HG02852 (cell line): ENCODE measurements around the gene DPF1.

ENCODE experiments used
- ATAC-seq: cut with Tn5 transposase; IDR thresholded peaks from one replicate; pipeline ENCODE4 v1.9.1; 2021; ENCODE audit warnings: mild to moderate bottlenecking, moderate library complexity; ENCODE audit not compliant: unreplicated experiment

The DPF1 gene

DNA sequence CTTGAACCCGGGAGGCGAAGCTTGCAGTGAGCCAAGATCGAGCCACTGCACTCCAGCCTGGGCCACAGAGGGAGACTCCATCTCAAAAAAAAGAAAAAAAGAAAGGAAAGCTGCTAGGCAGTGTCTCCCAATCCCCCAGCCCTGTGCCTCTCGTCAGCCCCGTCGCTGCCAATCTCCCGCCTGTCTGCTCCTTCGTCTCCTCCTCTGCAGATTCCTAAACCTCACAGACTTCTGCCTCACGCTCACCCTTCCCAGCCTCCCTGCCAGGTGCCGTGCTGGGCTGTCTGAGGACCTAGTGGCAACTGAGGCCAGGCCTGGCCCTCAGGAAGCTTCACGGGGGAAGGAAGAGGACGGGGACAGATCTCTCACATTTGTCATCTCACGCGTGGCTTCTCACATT is 21.5 kb downstream of the DPF1 start:
- ATAC-seq, result no peak

GRCh38 chr19:38201731-38202130 is 22.3 kb downstream of the DPF1 start:
- no peak for ATAC-seq

DNA sequence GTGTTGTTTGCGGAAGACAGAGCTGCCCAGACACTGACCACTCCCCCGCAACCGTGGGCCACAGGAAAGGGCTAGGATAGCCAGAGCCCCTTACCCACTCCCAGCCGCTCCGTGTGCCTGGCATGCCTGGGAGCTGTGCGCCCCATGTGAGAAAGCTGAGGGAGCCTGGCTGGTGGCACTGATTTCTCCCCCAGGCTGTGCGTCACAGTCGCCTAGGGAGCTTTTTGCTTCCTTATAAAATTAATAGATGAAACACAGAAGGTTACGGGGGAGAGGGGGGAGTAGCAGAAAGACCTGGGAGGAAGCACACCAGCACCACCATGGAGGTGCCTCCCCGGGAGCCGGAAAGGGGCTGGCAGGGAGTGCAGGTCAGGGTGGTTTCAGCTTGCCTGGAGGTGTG is 24.7 kb downstream of the DPF1 start:
- ATAC-seq, result no peak

GRCh38 chr19:38197937-38198704 is 25.9 kb downstream of the DPF1 start:
- ATAC-seq, result no peak

DNA sequence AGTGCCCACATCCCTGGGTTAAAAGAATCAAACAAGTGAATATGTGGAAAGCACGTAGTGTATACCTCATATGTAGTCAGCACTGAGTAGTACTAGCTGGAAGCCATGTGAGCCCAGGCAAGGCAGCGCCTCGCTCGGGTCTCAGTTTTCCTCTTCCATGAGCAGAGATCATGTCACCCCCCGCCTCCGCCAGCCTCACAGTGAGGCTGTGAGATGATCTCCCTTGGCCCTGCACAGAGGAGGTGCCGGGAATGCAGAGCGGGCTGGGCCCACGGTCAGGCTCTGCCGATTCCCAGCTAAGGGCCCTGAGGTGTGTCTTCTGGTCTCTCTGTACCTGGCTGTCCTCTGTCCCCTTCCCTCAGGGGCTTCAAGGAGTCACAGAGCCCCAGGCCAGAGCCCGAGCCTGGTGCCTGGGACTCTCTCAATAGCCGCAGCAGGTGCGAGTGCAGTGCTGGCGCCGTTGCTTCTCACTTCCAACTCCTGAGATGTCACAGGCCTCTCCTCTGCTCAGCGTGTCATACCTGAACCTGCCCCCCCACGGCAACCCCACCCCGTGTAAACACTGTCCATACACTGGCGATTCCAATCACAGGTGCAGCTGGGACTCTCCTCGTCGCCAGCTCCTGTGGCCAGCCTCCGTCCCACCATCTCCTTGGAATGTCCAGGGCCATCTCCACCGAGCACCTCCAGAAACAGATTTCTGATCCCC is 26.9 kb downstream of the DPF1 start:
- ATAC-seq, result no peak

GRCh38 chr19:38196245-38196837 is 27.7 kb downstream of the DPF1 start:
- no peak for ATAC-seq

DNA sequence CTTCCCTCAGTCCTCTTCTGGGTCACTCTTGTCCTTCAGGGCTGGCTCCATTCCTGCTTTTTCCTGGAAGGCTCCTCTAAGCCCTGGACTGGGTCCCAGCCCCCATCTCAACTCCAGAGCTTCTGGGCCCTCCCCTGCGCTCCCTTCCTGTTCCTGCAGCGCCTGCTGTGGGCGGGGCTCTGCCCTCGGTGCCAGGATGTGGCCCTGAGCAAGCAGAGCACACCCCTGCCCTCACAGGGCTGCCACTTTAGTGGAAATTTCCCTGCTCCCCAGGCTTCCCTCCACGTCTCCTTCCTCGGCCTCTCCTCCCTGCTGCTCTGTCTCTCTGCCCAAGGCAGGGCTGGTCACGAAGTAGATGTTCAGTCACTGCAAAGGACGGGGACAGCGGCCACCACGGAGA is 28.8 kb downstream of the DPF1 start:
- ATAC-seq, result no peak

DNA sequence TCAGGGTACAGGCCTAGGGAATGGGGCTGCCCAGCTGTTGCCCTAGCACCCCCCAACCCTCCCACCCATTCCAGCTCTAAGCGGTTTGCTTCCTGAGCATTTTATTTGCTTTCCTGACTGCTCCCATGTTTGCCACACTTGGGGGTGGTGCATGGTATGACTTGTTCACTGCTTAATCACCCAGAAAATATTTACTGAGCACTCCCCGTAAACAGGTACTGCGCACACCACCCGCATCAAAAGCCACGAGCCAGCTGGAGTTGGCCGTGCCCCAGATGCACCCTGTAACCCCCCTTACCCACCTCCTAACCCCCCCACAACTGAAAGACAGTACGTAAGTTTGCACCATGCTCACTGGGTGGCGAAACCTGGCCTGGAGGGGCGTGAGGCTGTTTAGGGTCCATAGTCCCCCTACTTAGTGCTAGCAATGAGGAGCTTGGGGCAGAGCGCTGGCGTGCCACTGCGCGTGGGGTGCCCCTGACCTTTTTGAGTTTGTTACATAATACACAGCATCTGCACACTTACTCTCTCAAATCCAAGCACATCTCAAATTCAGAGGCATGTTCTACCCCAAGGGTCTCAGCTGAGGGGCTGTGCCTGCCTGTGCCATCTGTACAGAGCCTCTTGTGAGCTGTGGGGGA is 29.8 kb downstream of the DPF1 start:
- no peak for ATAC-seq

- no peak for ATAC-seq
These were observed 30.6 kb downstream of the DPF1 start for GRCh38 chr19:38193445-38193844.

DNA sequence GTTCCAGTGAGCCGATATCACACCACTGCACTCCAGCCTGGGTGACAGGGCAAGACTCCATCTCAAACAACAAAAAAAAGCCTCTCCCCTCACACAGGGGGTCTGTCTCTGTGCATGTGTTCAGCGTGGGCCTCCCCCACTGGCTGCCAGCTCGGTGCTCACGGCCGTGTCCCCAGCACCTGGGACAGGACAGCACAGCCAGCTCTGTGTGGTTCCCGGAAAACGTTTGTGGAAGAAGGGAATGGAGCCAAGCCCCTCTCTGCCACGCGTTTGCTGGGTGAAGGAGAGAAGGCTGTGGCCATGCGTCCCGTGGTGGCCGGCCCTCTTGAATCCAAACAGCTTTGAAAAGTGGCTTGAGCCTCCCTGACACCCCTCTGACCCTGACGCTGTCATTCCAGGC is 32.3 kb downstream of the DPF1 start:
- no peak for ATAC-seq

GRCh38 chr19:38190793-38191192 is 33.2 kb downstream of the DPF1 start:
- no peak for ATAC-seq

- no peak for ATAC-seq
These were observed 34.0 kb downstream of the DPF1 start for GRCh38 chr19:38190061-38190460.

- no peak for ATAC-seq
These were observed 38.5 kb downstream of the DPF1 start for GRCh38 chr19:38185562-38185961.

DNA sequence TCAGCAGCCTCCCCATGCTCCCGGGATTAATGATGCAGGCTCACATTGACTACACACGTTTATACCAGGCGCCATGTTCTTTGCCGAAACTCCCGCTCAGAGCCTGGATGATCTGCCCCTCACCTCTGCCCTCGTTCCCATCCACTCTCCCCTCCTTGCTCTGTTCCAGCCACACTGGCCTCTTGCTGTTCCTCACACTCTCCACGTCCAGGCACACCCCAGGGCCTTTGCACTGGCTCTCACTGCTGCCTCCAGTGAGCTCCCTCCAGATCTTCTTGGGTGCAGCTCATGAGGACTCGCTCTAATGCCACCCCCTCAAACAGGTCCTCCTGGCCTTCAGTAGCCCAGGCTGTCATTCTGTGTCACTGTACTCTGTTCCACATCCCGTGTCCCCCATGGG is 39.2 kb downstream of the DPF1 start:
- no peak for ATAC-seq

DNA sequence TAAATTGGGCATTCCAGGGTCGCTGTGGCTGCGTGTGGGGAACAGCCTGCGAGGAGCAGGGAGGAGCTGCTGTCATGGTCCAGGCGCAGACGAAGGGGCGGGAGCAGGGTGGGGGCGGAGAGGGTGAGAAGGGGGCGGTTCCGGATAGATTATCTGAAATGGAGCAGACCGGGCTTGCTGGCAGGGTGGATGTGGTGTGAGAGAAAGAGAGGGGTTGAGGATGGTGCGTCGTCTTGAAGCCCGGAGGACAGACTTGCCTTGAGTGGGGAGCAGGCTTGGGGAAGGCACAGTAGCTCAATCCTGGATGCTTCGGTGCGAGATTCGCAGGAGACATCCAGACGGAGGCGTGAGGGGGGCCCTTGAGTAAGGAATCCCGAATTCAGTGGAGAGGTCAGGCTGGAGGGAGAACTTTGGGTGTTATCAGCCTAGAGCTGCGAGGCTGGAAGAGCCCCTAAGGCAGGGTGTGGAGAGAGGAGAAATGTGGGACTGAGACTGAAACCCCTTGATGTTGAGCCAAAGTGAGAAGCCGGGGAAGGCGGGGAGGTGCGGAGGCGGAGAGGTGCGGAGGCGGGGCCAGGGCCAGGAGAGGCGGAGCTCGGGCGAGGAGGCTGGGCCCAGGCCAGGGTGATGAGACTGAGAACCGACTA is 40.6 kb downstream of the DPF1 start:
- ATAC-seq, result no peak

DNA sequence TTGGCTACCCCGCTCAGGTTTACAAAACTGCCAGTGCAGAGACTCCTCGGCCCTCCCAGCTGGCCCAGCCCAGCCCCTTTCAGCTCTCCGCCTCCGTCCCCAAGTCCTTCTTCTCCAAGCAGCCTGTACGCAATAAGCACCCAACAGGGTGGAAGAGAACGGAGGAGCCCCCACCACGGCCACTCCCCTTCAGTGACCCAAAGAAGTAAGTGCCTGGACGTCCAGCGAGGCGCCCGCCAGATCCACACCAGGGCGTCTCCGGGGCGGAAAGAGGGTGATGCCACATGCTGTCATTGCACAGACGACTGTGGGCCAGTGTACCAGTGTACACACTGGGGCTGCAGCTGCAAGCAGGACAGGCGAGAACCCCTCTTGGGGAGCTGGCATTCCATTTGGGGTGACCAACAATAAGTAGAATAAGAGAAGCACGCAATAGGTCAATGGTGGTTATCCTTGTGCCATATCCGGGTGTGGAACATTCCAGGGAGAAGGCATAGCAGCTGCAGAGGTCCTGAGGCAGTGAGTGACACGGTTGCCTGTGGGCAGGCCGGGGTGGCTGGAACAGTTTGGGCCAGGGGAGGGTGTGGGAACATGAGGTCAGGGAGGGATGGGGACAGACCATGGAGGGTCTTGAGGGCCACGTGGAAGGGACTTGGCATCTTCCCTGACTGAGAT is 41.3 kb downstream of the DPF1 start:
- no peak for ATAC-seq

- no peak for ATAC-seq
These were observed 44.0 kb downstream of the DPF1 start for GRCh38 chr19:38180071-38180470.

DNA sequence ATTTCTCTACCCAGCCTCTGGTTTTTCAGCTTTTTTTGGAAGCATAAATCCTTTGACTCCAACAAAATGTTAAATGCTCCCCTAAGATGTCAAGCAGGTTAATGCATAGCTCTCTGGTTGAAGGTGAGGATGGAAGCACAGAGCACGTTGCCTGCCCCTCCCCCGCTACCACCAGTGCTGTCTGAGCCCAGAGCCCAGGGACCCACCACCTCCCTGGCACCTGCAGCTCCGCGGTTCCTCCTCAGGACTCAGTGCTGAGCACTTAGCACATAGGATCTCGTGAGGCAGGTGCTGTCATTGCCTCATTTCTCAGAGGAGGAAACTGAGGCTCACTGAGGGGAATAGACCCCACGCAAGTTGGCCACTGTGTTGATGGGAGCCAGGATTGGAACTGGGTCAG is 48.6 kb downstream of the DPF1 start:
- no peak for ATAC-seq

DNA sequence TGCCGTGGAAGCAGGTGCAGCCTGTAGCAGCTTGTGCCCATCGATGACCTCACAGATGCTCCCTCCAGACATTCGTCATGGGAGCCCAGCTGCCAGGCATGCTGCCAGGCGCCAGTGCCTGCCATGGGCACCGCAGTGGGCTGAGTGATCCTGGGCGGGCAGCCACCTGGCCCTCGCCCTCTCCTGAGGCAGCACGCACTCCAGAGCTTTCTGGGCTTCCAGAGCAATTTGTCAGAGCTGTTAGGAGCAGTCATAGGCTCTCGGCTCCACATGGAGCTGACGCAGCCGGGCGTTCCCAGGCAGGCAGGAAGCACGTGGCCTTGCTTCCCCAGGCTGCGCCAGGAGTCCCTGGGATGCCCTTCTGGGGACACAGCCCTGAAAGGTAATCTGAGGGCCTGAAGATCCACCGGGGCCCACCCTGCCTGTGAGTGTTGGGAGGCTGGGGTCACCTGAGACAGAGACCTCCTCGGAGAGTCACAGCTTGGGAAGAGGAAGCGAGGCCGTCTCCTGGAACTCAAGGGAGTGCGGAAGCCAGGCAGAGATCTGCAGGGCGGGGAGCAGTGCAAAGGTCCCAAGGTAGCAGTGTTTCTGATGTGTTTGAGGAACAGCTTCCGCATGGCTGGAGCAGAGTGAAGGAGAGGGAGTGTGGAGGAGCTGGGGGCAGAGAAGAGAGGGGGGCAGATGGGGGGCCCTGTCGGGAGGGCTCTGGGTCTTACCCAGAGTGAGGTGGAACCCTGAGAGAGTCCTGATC is 50.6 kb downstream of the DPF1 start:
- no peak for ATAC-seq

DNA sequence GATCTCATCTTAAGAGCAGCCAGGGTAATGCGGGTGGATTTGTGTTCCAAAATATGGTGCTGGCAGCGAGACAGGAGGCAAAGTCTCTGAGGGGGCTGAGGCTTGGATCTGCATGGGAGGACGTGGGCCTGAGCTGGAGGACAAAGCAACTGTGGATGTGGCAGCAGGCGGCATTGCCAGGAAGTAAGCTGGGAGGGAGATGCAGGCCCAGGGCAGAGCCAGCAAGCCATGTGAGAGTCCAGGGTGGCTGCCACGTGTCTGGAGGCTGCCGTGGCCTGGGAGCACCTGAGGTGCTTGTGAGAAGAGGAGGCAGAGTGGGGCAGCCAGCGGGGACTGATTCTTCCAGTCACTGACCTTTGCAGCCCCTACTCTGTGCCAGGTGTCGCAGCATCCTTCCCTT is 52.0 kb downstream of the DPF1 start:
- ATAC-seq, result no peak
